Measurements from ENCODE around the gene CFAP251. TPM values are rescaled to one million over a fixed set of nuclear protein-coding genes. Genes with fewer than 3 reads are reported as not detected.
"Not testable (repeated sequence)": the region's sequence is repeated elsewhere in the genome, so short reads cannot be mapped to it uniquely, and the experiment has no call there.

The CFAP251 gene
- total RNA-seq, 1 donor from 2014 or later = 4.7 TPM

DNA sequence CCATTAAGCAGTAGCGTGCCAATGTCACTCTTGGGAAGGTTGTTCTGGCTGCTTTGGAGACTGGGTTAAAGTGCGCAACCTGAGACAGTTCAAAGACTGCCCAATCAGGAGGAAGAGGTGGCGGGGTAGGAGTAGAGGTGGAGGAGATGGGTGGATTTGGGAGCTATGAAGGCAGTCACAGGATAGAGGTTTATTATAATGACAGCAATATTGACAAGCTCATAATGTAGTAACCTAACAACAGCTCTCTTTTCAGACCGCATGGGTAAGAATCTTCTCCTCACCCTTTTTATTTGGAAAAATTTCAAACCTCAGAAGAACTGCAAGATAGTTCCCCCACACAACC is 35.1 kb upstream of the CFAP251 start:
- no peak overlapping the region for H3K27ac ChIP-seq (ENCODE audit: low read depth, low read length)
- no peak overlapping the region for H3K4me3 ChIP-seq (ENCODE audit: insufficient read depth, low read depth, low read length)
- H3K4me1 ChIP-seq (ENCODE audit: insufficient read depth, low read length) = no peaks in the 10 kb centered on the region
- FAIRE-seq (no peak), DNase-seq (ENCODE audit: low read depth) (no peak)
- H3K27ac Mint-ChIP-seq (ENCODE audit: unreplicated experiment) = no peak overlapping the region
- no peaks in the 10 kb centered on the region for H3K9me3 ChIP-seq (ENCODE audit: insufficient read depth, low read depth, low read length)
- H3K79me2 ChIP-seq (ENCODE audit: insufficient read depth, low read length) = no peaks in the 10 kb centered on the region
- H3K9ac ChIP-seq (ENCODE audit: low read length) = no peak overlapping the region
- no peaks in the 10 kb centered on the region for H3K27me3 ChIP-seq (ENCODE audit: insufficient read depth, low read length)
- no peaks in the 10 kb centered on the region for H3K4me1 Mint-ChIP-seq (ENCODE audit: low read depth, unreplicated experiment)
- H3K4me3 Mint-ChIP-seq (ENCODE audit: unreplicated experiment) = no peak overlapping the region
- no peaks in the 10 kb centered on the region for H3K27me3 Mint-ChIP-seq (ENCODE audit: low read depth, unreplicated experiment)
- H3K36me3 ChIP-seq (ENCODE audit: insufficient read depth, low read length) = no peaks in the 10 kb centered on the region
- no peaks in the 10 kb centered on the region for H4K20me1 ChIP-seq (ENCODE audit: insufficient read depth, low read length)
- no peak for TF ChIP-seq EZH2 (IDR thresholded peaks at IDR 0.05; ENCODE audit: insufficient read depth, low read length)
- no peak for TF ChIP-seq CTCF (IDR thresholded peaks at IDR 0.05; ENCODE audit: insufficient read depth, low read depth, low read length)
- no peak overlapping the region for H3K4me2 ChIP-seq (ENCODE audit: low read length)
- no peaks in the 10 kb centered on the region for H3K36me3 Mint-ChIP-seq (ENCODE audit: low read depth, unreplicated experiment)
- peak overlapping the region; percentile 26 for H2AFZ ChIP-seq (ENCODE audit: low read depth, low read length)
- no peaks in the 10 kb centered on the region for H3K9me3 Mint-ChIP-seq (ENCODE audit: unreplicated experiment)

DNA sequence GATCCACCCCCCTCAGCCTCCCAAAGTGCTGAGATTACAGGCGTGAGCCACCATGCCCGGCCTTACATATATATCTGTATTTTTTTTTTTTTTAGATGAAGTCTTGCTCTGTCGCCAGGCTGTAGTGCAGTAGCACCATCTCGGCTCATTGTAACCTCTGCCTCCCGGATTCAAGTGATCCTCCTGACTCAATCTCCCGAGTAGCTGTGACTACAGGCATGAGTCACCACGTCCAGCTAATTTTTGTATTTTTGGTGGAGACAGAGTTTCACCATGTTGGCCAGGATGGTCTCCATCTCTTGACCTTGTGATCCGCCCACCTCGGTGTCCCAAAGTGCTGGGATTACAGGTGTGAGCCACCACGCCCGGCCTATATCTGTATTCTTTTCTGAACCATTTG is 33.3 kb upstream of the CFAP251 start:
- not testable (repeated sequence) for H3K27me3 ChIP-seq (ENCODE audit: insufficient read depth, low read length); H3K4me1 ChIP-seq (ENCODE audit: insufficient read depth, low read length); H3K27me3 Mint-ChIP-seq (ENCODE audit: low read depth, unreplicated experiment); H3K4me1 Mint-ChIP-seq (ENCODE audit: low read depth, unreplicated experiment); H2AFZ ChIP-seq (ENCODE audit: low read depth, low read length); H3K27ac Mint-ChIP-seq (ENCODE audit: unreplicated experiment); H3K36me3 Mint-ChIP-seq (ENCODE audit: low read depth, unreplicated experiment); H3K9ac ChIP-seq (ENCODE audit: low read length); H3K27ac ChIP-seq (ENCODE audit: low read depth, low read length); H3K36me3 ChIP-seq (ENCODE audit: insufficient read depth, low read length); H3K4me3 ChIP-seq (ENCODE audit: insufficient read depth, low read depth, low read length); H3K4me3 Mint-ChIP-seq (ENCODE audit: unreplicated experiment); H3K9me3 Mint-ChIP-seq (ENCODE audit: unreplicated experiment); FAIRE-seq; H3K4me2 ChIP-seq (ENCODE audit: low read length); H3K9me3 ChIP-seq (ENCODE audit: insufficient read depth, low read depth, low read length)
- DNase-seq (ENCODE audit: low read depth) = peak; percentile 19
- peaks cover 11% of the 10 kb centered on the region for H4K20me1 ChIP-seq (ENCODE audit: insufficient read depth, low read length)
- H3K79me2 ChIP-seq (ENCODE audit: insufficient read depth, low read length) = peaks cover 16% of the 10 kb centered on the region

DNA sequence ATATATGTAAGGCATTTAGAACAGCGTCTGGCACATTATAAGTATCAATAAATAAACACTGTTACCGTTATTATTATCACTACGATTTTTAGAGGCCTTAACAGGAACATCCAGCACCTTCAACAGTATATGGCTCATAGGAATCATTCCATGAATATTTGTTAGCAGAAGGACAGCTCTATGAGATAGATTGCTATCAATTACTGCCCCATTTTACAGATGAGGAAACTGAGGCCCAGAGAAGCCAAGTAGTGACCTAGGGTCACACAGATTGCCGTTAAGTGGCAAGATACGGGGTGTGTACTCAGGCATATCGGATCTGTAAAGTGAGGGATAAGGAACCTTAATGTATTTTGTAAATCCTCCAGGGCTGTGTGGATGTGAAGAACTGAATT is 30.3 kb upstream of the CFAP251 start:
- Histone ChIP-seq H3K4me1 (ENCODE audit: insufficient read depth, low read length) (peaks cover 9% of the 10 kb centered on the region), H2AFZ (ENCODE audit: low read depth, low read length) (peak overlapping the region; percentile 80), H4K20me1 (ENCODE audit: insufficient read depth, low read length) (peaks cover 18% of the 10 kb centered on the region), H3K9me3 (ENCODE audit: insufficient read depth, low read depth, low read length) (no peaks in the 10 kb centered on the region), H3K9ac (ENCODE audit: low read length) (peak overlapping the region; percentile 96), H3K79me2 (ENCODE audit: insufficient read depth, low read length) (peaks cover 38% of the 10 kb centered on the region), H3K4me2 (ENCODE audit: low read length) (peak overlapping the region; percentile 91), H3K36me3 (ENCODE audit: insufficient read depth, low read length) (no peaks in the 10 kb centered on the region), H3K4me3 (ENCODE audit: insufficient read depth, low read depth, low read length) (peak overlapping the region; percentile 92), H3K27ac (ENCODE audit: low read depth, low read length) (peak overlapping the region; percentile 20), H3K27me3 (ENCODE audit: insufficient read depth, low read length) (no peaks in the 10 kb centered on the region)
- Mint-ChIP-seq H3K27ac (ENCODE audit: unreplicated experiment) (peak overlapping the region; percentile 97), H3K4me1 (ENCODE audit: low read depth, unreplicated experiment) (peaks cover 5% of the 10 kb centered on the region), H3K9me3 (ENCODE audit: unreplicated experiment) (no peaks in the 10 kb centered on the region), H3K4me3 (ENCODE audit: unreplicated experiment) (peak overlapping the region; percentile 97), H3K36me3 (ENCODE audit: low read depth, unreplicated experiment) (peaks cover 3% of the 10 kb centered on the region), H3K27me3 (ENCODE audit: low read depth, unreplicated experiment) (no peaks in the 10 kb centered on the region)
- FAIRE-seq (no peak), DNase-seq (ENCODE audit: low read depth) (no peak)
- TF ChIP-seq EZH2 (IDR thresholded peaks at IDR 0.05; ENCODE audit: insufficient read depth, low read length) (no peak), CTCF (IDR thresholded peaks at IDR 0.05; ENCODE audit: insufficient read depth, low read depth, low read length) (no peak)

Data from astrocyte (in vitro differentiated cells and primary cell).